ENCODE data around the gene HHLA2. TPM values are rescaled to one million over a fixed set of nuclear protein-coding genes. Genes with fewer than 3 reads are reported as not detected.
"Not testable (repeated sequence)": the region's sequence is repeated elsewhere in the genome, so short reads cannot be mapped to it uniquely, and the experiment has no call there.

Gene HHLA2
- total RNA-seq, 1 donor from 2014 or later: not detected

- Mint-ChIP-seq H3K4me1 (ENCODE audit: low read depth) (peaks cover 12% of the 10 kb centered on the region), H3K36me3 (ENCODE audit: insufficient read depth) (no peaks in the 10 kb centered on the region), H3K9me3 (ENCODE audit: low read depth) (no peaks in the 10 kb centered on the region), H3K27ac (no peak overlapping the region), H3K4me3 (ENCODE audit: low read depth) (no peak overlapping the region), H3K27me3 (no peaks in the 10 kb centered on the region)
- no peak for DNase-seq (ENCODE audit: low spot score, unreplicated experiment)
- TF ChIP-seq CTCF (IDR thresholded peaks at IDR 0.05; ENCODE audit: unreplicated experiment): no peak
These were observed 60.7 kb downstream of the HHLA2 start for GRCh38 chr3:108357042-108357441.

DNA sequence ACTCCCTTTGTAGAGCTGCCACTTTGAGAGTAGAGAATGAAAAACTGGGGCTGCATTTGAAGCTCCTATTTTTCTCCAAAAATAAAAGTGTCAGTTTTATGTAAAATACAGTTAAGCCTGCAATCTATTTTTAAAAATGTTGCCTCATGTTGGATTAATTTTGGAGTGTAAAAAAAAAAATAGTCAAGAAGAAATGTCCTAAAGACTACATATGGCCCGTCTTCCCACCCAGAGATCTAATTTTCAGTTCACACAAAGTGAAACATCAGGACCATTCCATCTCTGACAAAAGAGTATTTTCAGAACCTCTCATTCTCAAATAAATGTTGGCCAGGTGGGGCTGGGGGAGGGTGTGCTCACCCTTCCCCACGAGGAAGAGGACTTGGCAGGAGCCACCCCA is 62.7 kb downstream of the HHLA2 start:
- Mint-ChIP-seq H3K4me1 (ENCODE audit: low read depth) (peaks cover 6% of the 10 kb centered on the region), H3K36me3 (ENCODE audit: insufficient read depth) (no peaks in the 10 kb centered on the region), H3K27me3 (no peaks in the 10 kb centered on the region), H3K27ac (no peak overlapping the region), H3K9me3 (ENCODE audit: low read depth) (no peaks in the 10 kb centered on the region), H3K4me3 (ENCODE audit: low read depth) (no peak overlapping the region)
- no peak for TF ChIP-seq CTCF (IDR thresholded peaks at IDR 0.05; ENCODE audit: unreplicated experiment)
- no peak for DNase-seq (ENCODE audit: low spot score, unreplicated experiment)

DNA sequence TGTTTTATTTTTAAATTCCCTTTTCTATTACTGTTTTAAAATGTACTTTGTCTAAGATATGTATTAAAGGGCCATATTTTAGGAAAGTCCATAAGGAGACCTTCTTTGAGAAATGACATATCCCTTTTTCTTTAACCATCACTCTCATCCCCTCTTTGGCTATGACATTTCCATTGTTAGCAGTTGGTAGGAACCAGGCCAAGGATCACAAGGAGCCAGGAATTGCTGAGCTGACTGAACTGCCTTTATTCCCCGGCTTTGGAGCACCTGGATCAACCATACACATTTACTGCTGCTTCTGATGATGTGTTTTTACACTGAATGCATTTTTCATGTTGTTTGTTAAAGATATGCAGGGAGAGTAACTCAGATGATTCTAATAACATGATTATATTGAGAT is 79.7 kb downstream of the HHLA2 start:
- H3K27me3 Mint-ChIP-seq: no peaks in the 10 kb centered on the region
- no peaks in the 10 kb centered on the region for H3K9me3 Mint-ChIP-seq (ENCODE audit: low read depth)
- no peak overlapping the region for H3K27ac Mint-ChIP-seq
- no peaks in the 10 kb centered on the region for H3K4me1 Mint-ChIP-seq (ENCODE audit: low read depth)
- no peak for TF ChIP-seq CTCF (IDR thresholded peaks at IDR 0.05; ENCODE audit: unreplicated experiment)
- no peak overlapping the region for H3K4me3 Mint-ChIP-seq (ENCODE audit: low read depth)
- no peak for DNase-seq (ENCODE audit: low spot score, unreplicated experiment)
- no peaks in the 10 kb centered on the region for H3K36me3 Mint-ChIP-seq (ENCODE audit: insufficient read depth)

GRCh38 chr3:108377384-108377783 is 81.0 kb downstream of the HHLA2 start:
- DNase-seq (ENCODE audit: low spot score, unreplicated experiment): no peak
- Mint-ChIP-seq H3K27ac (no peak overlapping the region), H3K27me3 (no peaks in the 10 kb centered on the region), H3K4me1 (ENCODE audit: low read depth) (no peaks in the 10 kb centered on the region), H3K4me3 (ENCODE audit: low read depth) (no peak overlapping the region), H3K36me3 (ENCODE audit: insufficient read depth) (no peaks in the 10 kb centered on the region), H3K9me3 (ENCODE audit: low read depth) (no peaks in the 10 kb centered on the region)
- no peak for TF ChIP-seq CTCF (IDR thresholded peaks at IDR 0.05; ENCODE audit: unreplicated experiment)

DNA sequence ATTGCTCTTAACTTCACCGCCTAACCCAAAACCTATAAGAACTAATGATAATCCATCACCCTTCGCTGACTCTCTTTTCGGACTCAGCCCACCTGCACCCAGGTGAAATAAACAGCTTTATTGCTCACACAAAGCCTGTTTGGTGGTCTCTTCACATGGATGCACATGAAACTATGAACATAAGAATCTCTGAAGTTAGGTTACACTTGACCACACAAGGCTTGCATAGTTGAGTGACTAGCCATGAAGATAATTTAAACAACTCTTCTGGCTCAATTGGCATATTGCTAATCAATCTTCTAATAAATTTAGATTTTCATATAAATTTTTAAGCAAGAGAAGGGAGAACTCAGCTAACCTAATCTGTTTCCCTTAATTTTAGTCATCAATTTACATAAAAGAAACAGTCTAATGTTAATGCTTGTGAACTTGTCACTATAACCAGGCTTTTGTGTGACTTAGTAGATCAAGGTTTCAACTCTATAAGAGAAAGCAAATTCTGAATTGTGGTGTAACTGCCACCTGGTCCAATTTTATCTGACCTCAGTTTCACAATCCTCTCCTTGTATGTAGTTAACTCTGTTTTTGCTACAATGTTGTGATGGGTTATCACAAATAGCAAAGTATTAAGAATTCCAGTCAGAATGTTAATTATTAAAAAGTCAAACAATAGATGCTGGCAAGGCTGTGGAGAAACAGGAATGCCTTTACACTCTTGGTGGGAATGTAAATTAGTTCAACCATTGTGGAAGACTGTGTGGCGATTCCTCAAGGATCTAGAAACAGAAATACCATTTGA is 82.0 kb downstream of the HHLA2 start:
- Mint-ChIP-seq H3K4me1 (ENCODE audit: low read depth) (peaks cover 3% of the 10 kb centered on the region), H3K9me3 (ENCODE audit: low read depth) (no peaks in the 10 kb centered on the region), H3K27ac (no peak overlapping the region), H3K27me3 (no peaks in the 10 kb centered on the region), H3K4me3 (ENCODE audit: low read depth) (no peak overlapping the region), H3K36me3 (ENCODE audit: insufficient read depth) (no peaks in the 10 kb centered on the region)
- DNase-seq (ENCODE audit: low spot score, unreplicated experiment): no peak
- TF ChIP-seq CTCF (IDR thresholded peaks at IDR 0.05; ENCODE audit: unreplicated experiment): no peak

DNA sequence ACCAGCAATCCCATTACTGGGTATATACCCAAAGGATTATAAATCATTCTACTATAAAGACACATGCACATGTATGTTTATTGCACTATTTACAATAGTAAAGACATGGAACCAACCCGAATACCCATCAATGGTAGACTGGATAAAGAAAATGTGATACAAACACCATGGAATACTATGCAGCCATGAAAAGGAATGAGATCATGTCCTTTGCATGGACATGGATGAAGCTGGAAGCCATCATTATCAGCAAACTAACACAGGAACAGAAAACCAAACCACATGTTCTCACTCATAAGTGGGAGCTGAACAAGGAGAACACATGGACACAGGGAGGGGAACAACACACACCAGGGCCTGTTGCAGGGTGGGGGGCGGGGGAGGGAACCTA is 82.6 kb downstream of the HHLA2 start:
- H3K27me3 Mint-ChIP-seq; H3K4me1 Mint-ChIP-seq (ENCODE audit: low read depth); H3K4me3 Mint-ChIP-seq (ENCODE audit: low read depth); H3K27ac Mint-ChIP-seq; DNase-seq (ENCODE audit: low spot score, unreplicated experiment); H3K9me3 Mint-ChIP-seq (ENCODE audit: low read depth); H3K36me3 Mint-ChIP-seq (ENCODE audit: insufficient read depth): not testable (repeated sequence)
